ENCODE results near the gene ADAM23. TPM values are rescaled to one million over a fixed set of nuclear protein-coding genes. Genes with fewer than 3 reads are reported as not detected.

Gene ADAM23
- total and polyA plus RNA-seq, 2 experiments from 2014 or later: 11.8 to 15.9 TPM

DNA sequence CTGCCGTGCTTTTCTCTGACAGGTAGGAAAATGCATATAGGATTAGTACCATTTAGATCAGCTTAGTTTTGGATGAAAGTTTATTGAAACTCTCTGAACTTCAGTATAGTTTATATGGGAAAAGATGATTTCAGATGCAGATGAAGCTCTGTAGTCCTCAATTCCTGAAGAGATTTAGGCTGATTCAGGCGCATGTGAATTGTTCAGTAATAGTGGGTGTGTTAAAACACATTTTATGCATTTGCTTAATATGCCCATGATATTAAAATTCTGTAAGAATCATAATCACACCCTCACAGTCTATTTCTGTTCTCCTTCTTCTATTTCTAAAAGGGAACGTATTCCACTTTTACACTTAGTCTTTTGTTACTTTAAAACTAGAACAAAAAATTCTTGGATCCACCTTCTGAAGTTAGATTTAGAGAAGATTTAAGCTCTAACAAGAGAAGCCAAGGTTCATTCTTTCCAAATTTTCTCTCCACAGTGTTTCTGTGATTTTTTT lies 154.4 kb downstream of the ADAM23 start:
- Histone ChIP-seq H3K9me2 (ENCODE audit: insufficient read depth) (no peaks in the 10 kb centered on the region), H3K36me3 (ENCODE audit: insufficient read depth) (no peaks in the 10 kb centered on the region), H3K4me2 (no peak overlapping the region), H2AFZ (no peak overlapping the region), H3K4me1 (ENCODE audit: insufficient read depth) (peaks cover 5% of the 10 kb centered on the region; the same call in 1 of the 2 replicates), H3K4me3 (no peak overlapping the region), H4K20me1 (replicated peaks; ENCODE audit: insufficient read depth) (no peaks in the 10 kb centered on the region), H3K27me3 (ENCODE audit: insufficient read depth) (no peaks in the 10 kb centered on the region), H3F3A (replicated peaks; ENCODE audit: low read depth) (no peaks in the 10 kb centered on the region), H3K79me2 (replicated peaks; ENCODE audit: insufficient read depth) (no peaks in the 10 kb centered on the region), H3K27ac (ENCODE audit: low read depth) (no peak overlapping the region)
- H3K4me1 Mint-ChIP-seq: peaks cover 3% of the 10 kb centered on the region; the same call in 2 of the 3 replicates
- H3K9me3 Mint-ChIP-seq: no peaks in the 10 kb centered on the region
- no peak overlapping the region for H3K4me3 Mint-ChIP-seq
- TF ChIP-seq ZNF114 (CRISPR knock-in tag; IDR thresholded peaks at IDR 0.05): no peak
- no peak for TF ChIP-seq POLR2AphosphoS5 (IDR thresholded peaks at IDR 0.05; ENCODE audit: low read depth)
- no peak for TF ChIP-seq CREB1 (CRISPR knock-in tag; IDR thresholded peaks at IDR 0.05; ENCODE audit: low read depth)
- TF ChIP-seq STAT1 (IDR thresholded peaks at IDR 0.05; ENCODE audit: unreplicated experiment): no peak
- TF ChIP-seq, protein P1, sequence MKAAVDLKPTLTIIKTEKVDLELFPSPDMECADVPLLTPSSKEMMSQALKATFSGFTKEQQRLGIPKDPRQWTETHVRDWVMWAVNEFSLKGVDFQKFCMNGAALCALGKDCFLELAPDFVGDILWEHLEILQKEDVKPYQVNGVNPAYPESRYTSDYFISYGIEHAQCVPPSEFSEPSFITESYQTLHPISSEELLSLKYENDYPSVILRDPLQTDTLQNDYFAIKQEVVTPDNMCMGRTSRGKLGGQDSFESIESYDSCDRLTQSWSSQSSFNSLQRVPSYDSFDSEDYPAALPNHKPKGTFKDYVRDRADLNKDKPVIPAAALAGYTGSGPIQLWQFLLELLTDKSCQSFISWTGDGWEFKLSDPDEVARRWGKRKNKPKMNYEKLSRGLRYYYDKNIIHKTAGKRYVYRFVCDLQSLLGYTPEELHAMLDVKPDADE (IDR thresholded peaks at IDR 0.05): no peak
- no peak for TF ChIP-seq ZNF331 (CRISPR knock-in tag; IDR thresholded peaks at IDR 0.05; ENCODE audit: low read depth)
- TF ChIP-seq, protein P2, sequence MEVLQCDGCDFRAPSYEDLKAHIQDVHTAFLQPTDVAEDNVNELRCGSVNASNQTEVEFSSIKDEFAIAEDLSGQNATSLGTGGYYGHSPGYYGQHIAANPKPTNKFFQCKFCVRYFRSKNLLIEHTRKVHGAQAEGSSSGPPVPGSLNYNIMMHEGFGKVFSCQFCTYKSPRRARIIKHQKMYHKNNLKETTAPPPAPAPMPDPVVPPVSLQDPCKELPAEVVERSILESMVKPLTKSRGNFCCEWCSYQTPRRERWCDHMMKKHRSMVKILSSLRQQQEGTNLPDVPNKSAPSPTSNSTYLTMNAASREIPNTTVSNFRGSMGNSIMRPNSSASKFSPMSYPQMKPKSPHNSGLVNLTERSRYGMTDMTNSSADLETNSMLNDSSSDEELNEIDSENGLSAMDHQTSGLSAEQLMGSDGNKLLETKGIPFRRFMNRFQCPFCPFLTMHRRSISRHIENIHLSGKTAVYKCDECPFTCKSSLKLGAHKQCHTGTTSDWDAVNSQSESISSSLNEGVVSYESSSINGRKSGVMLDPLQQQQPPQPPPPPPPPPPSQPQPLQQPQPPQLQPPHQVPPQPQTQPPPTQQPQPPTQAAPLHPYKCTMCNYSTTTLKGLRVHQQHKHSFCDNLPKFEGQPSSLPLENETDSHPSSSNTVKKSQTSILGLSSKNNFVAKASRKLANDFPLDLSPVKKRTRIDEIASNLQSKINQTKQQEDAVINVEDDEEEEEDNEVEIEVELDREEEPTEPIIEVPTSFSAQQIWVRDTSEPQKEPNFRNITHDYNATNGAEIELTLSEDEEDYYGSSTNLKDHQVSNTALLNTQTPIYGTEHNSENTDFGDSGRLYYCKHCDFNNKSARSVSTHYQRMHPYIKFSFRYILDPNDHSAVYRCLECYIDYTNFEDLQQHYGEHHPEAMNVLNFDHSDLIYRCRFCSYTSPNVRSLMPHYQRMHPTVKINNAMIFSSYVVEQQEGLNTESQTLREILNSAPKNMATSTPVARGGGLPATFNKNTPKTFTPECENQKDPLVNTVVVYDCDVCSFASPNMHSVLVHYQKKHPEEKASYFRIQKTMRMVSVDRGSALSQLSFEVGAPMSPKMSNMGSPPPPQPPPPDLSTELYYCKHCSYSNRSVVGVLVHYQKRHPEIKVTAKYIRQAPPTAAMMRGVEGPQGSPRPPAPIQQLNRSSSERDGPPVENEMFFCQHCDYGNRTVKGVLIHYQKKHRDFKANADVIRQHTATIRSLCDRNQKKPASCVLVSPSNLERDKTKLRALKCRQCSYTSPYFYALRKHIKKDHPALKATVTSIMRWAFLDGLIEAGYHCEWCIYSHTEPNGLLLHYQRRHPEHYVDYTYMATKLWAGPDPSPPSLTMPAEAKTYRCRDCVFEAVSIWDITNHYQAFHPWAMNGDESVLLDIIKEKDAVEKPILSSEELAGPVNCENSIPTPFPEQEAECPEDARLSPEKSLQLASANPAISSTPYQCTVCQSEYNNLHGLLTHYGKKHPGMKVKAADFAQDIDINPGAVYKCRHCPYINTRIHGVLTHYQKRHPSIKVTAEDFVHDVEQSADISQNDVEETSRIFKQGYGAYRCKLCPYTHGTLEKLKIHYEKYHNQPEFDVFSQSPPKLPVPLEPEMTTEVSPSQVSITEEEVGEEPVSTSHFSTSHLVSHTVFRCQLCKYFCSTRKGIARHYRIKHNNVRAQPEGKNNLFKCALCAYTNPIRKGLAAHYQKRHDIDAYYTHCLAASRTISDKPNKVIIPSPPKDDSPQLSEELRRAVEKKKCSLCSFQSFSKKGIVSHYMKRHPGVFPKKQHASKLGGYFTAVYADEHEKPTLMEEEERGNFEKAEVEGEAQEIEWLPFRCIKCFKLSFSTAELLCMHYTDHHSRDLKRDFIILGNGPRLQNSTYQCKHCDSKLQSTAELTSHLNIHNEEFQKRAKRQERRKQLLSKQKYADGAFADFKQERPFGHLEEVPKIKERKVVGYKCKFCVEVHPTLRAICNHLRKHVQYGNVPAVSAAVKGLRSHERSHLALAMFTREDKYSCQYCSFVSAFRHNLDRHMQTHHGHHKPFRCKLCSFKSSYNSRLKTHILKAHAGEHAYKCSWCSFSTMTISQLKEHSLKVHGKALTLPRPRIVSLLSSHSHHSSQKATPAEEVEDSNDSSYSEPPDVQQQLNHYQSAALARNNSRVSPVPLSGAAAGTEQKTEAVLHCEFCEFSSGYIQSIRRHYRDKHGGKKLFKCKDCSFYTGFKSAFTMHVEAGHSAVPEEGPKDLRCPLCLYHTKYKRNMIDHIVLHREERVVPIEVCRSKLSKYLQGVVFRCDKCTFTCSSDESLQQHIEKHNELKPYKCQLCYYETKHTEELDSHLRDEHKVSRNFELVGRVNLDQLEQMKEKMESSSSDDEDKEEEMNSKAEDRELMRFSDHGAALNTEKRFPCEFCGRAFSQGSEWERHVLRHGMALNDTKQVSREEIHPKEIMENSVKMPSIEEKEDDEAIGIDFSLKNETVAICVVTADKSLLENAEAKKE (CRISPR knock-in tag; IDR thresholded peaks at IDR 0.05): no peak
- TF ChIP-seq EZH2phosphoT487 (IDR thresholded peaks at IDR 0.05; ENCODE audit: unreplicated experiment): no peak
- TF ChIP-seq NANOG (IDR thresholded peaks at IDR 0.05; ENCODE audit: borderline replicate concordance): no peak
- no peak for TF ChIP-seq JUNB (IDR thresholded peaks at IDR 0.05; ENCODE audit: unreplicated experiment)
- no peak for TF ChIP-seq EZH2 (IDR thresholded peaks at IDR 0.05; ENCODE audit: low read depth, unreplicated experiment)
- TF ChIP-seq, protein P3, sequence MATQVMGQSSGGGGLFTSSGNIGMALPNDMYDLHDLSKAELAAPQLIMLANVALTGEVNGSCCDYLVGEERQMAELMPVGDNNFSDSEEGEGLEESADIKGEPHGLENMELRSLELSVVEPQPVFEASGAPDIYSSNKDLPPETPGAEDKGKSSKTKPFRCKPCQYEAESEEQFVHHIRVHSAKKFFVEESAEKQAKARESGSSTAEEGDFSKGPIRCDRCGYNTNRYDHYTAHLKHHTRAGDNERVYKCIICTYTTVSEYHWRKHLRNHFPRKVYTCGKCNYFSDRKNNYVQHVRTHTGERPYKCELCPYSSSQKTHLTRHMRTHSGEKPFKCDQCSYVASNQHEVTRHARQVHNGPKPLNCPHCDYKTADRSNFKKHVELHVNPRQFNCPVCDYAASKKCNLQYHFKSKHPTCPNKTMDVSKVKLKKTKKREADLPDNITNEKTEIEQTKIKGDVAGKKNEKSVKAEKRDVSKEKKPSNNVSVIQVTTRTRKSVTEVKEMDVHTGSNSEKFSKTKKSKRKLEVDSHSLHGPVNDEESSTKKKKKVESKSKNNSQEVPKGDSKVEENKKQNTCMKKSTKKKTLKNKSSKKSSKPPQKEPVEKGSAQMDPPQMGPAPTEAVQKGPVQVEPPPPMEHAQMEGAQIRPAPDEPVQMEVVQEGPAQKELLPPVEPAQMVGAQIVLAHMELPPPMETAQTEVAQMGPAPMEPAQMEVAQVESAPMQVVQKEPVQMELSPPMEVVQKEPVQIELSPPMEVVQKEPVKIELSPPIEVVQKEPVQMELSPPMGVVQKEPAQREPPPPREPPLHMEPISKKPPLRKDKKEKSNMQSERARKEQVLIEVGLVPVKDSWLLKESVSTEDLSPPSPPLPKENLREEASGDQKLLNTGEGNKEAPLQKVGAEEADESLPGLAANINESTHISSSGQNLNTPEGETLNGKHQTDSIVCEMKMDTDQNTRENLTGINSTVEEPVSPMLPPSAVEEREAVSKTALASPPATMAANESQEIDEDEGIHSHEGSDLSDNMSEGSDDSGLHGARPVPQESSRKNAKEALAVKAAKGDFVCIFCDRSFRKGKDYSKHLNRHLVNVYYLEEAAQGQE (IDR thresholded peaks at IDR 0.05; ENCODE audit: unreplicated experiment): no peak
- TF ChIP-seq, protein P4, sequence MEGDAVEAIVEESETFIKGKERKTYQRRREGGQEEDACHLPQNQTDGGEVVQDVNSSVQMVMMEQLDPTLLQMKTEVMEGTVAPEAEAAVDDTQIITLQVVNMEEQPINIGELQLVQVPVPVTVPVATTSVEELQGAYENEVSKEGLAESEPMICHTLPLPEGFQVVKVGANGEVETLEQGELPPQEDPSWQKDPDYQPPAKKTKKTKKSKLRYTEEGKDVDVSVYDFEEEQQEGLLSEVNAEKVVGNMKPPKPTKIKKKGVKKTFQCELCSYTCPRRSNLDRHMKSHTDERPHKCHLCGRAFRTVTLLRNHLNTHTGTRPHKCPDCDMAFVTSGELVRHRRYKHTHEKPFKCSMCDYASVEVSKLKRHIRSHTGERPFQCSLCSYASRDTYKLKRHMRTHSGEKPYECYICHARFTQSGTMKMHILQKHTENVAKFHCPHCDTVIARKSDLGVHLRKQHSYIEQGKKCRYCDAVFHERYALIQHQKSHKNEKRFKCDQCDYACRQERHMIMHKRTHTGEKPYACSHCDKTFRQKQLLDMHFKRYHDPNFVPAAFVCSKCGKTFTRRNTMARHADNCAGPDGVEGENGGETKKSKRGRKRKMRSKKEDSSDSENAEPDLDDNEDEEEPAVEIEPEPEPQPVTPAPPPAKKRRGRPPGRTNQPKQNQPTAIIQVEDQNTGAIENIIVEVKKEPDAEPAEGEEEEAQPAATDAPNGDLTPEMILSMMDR (conservative IDR thresholded peaks at IDR 0.05; ENCODE audit: low read depth in 2 of 2): no peak
- ATAC-seq (no peak), DNase-seq (ENCODE audit: low spot score) (no peak)
- no peaks in the 10 kb centered on the region for H3K27me3 Mint-ChIP-seq (ENCODE audit: insufficient read depth, low read depth, poor library complexity)
- 0 out of 3 replicates have a peak, but pooled peaks cover 3% of the 10 kb centered on the region for H3K36me3 Mint-ChIP-seq (ENCODE audit: low read depth)
- no peak overlapping the region for H3K27ac Mint-ChIP-seq

All from GM23338 (cell line).